Measurements from ENCODE around the gene AGAP4.
A peak's percentile ranks its signal among the peaks of the same experiment; 100 is the strongest.
"Not testable (repeated sequence)": the region's sequence is repeated elsewhere in the genome, so short reads cannot be mapped to it uniquely, and the experiment has no call there.

Gene AGAP4

GRCh38 chr10:45790694-45791426 lies 56.4 kb downstream of the AGAP4 start:
- DNase-seq, result peak; percentile 4

GRCh38 chr10:45789991-45790390 lies 57.3 kb downstream of the AGAP4 start:
- not testable (repeated sequence) for DNase-seq

DNA sequence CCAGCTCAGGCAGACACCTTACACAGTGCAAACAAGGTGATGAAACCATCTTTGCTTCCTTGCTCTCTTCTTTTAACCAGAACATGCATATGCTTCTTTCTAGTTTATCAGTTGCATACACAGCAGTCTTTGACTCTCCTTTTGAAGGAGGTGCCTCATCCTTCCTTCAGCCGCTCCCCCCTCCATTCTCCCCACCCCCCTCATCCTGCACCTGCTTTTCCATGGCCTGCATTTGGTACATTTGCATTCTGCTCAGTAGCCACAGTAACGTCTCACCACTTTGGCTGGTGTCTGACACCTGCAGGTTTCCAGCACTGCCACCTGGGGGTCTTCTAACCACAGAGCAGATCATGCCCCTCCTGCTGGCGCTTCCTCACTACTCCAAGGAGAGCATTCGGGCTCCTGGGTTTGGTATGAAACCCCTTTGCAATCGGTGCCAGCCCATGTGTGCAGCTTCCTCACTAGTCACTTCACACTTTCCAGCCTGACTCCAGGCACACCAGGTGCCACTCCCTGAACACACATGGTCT lies 60.0 kb downstream of the AGAP4 start:
- DNase-seq, result not testable (repeated sequence)

DNA sequence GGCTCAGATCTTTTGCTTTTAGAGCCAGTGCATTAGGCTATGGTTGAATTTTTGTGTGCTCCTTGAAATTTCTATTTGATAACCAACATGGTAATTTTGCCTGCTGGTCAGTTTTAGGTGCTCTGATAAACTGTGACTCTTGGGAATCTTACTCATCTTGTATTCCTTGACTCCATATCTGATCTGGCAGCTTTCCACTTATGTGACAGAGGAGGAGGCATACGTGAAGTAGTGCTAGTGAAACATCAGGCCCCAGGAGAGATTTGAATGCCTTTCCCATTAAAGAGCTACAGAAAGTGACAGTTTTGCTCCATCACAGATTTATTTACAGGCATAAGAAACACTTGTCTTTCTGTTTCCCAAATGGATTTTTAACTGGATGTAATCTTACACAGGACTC lies 61.1 kb downstream of the AGAP4 start:
- not testable (repeated sequence) for DNase-seq
